CD14-positive monocyte (primary cell): ENCODE results near the gene CWC22. TPM values are rescaled to one million over a fixed set of nuclear protein-coding genes. Genes with fewer than 3 reads are reported as not detected.

ENCODE experiments used
- DNase-seq, 3 donors: peaks; one replicate each; pipeline ENCODE4 v3.0.0-alpha.2; 2011 to 2022
- H2AFZ ChIP-seq: 2 replicates; pipeline ENCODE4 v1.6.0; 2012; ENCODE audit warnings: mild to moderate bottlenecking, low read depth, low read length, inconsistent platforms; ENCODE audit not compliant: insufficient read depth, poor library complexity, severe bottlenecking
- H3K27ac ChIP-seq, 2 donors: 1 replicate in 1 of 2; 2 replicates in 1 of 2; pipeline ENCODE4 v1.5.1; 2012 to 2013; ENCODE audit warnings: low read length in 2 of 2, control low read depth in 1 of 2, inconsistent platforms in 1 of 2, low read depth in 1 of 2, mild to moderate bottlenecking in 1 of 2
- H3K27me3 ChIP-seq, 2 donors: one replicate each; pipeline versions ENCODE4 v1.6.0 to v1.6.1; 2011 to 2013; ENCODE audit warnings: low read length in 2 of 2; ENCODE audit not compliant: control insufficient read depth in 2 of 2, insufficient read depth in 2 of 2
- H3K36me3 ChIP-seq, 2 donors: replicated peaks in 1 of 2; 1 replicate in 1 of 2; 2 replicates in 1 of 2; pipeline versions ENCODE4 v1.5.1 to v1.6.1; 2012 to 2013; ENCODE audit warnings: low read length in 2 of 2, control low read depth in 1 of 2, inconsistent platforms in 1 of 2, mild to moderate bottlenecking in 1 of 2; ENCODE audit not compliant: insufficient read depth in 2 of 2, control insufficient read depth in 1 of 2
- H3K4me1 ChIP-seq, 2 donors: 1 replicate in 1 of 2; 2 replicates in 1 of 2; pipeline versions ENCODE4 v1.5.1 to v1.6.1; 2012 to 2013; ENCODE audit warnings: low read length in 2 of 2, control low read depth in 1 of 2, inconsistent platforms in 1 of 2, mild to moderate bottlenecking in 1 of 2, moderate library complexity in 1 of 2; ENCODE audit not compliant: insufficient read depth in 2 of 2, control insufficient read depth in 1 of 2
- H3K4me2 ChIP-seq: replicated peaks from 2 replicates; pipeline ENCODE3; 2012; ENCODE audit warnings: low read length, moderate library complexity, mild to moderate bottlenecking; ENCODE audit not compliant: poor library complexity, severe bottlenecking; ENCODE audit errors: extremely low read depth
- H3K4me3 ChIP-seq, 3 experiments: fragments of 200-600 bp in 1 of 3; sonication (generic) in 1 of 3; replicated peaks in 1 of 3; 1 replicate in 2 of 3; 2 replicates in 1 of 3; pipeline ENCODE4 v1.5.1; 2011 to 2013; ENCODE audit warnings: low read length in 3 of 3, mild to moderate bottlenecking in 3 of 3, control low read depth in 2 of 3, low read depth in 2 of 3, inconsistent platforms in 1 of 3, moderate library complexity in 1 of 3
- H3K79me2 ChIP-seq: 2 replicates; pipeline ENCODE4 v1.6.0; 2012; ENCODE audit warnings: mild to moderate bottlenecking, control low read depth, inconsistent platforms, low read length, moderate library complexity; ENCODE audit not compliant: insufficient read depth
- H3K9ac ChIP-seq: 2 replicates; pipeline ENCODE4 v1.6.0; 2017; ENCODE audit warnings: low read length, mild to moderate bottlenecking; ENCODE audit not compliant: insufficient read depth, poor library complexity, severe bottlenecking
- H3K9me3 ChIP-seq, 2 donors: replicated peaks in 1 of 2; 1 replicate in 1 of 2; 2 replicates in 1 of 2; pipeline versions ENCODE4 v1.5.1 to v1.6.1; 2012 to 2013; ENCODE audit warnings: low read length in 2 of 2, control low read depth in 1 of 2; ENCODE audit not compliant: control insufficient read depth in 1 of 2, insufficient read depth in 1 of 2
- H4K20me1 ChIP-seq: 2 replicates; pipeline ENCODE4 v1.6.0; 2012; ENCODE audit warnings: mild to moderate bottlenecking, low read length, control low read depth, moderate library complexity; ENCODE audit not compliant: insufficient read depth
- H3K27ac Mint-ChIP-seq, 7 donors: one replicate each; pipeline ENCODE4 v1.8.0; 2020; ENCODE audit warnings: mild to moderate bottlenecking in 7 of 7, mixed read lengths in 7 of 7, moderate library complexity in 6 of 7, inconsistent platforms in 2 of 7
- H3K27me3 Mint-ChIP-seq, 3 donors: one replicate each; pipeline ENCODE4 v1.8.0; 2021 to 2022; ENCODE audit warnings: low read depth in 3 of 3, mild to moderate bottlenecking in 3 of 3, mixed read lengths in 3 of 3, moderate library complexity in 3 of 3, inconsistent platforms in 1 of 3
- H3K36me3 Mint-ChIP-seq, 2 donors: one replicate each; pipeline ENCODE4 v1.8.0; 2020; ENCODE audit warnings: mixed read lengths in 2 of 2, inconsistent platforms in 1 of 2, mild to moderate bottlenecking in 1 of 2
- H3K4me1 Mint-ChIP-seq: one replicate; pipeline ENCODE4 v1.8.0; 2020; ENCODE audit warnings: mild to moderate bottlenecking, mixed read lengths
- H3K4me3 Mint-ChIP-seq, 2 donors: one replicate each; pipeline ENCODE4 v1.8.0; 2020; ENCODE audit warnings: mild to moderate bottlenecking in 2 of 2, mixed read lengths in 2 of 2, moderate library complexity in 1 of 2
- H3K9me3 Mint-ChIP-seq, 7 donors: one replicate each; pipeline ENCODE4 v1.8.0; 2020 to 2022; ENCODE audit warnings: mixed read lengths in 7 of 7, mild to moderate bottlenecking in 6 of 7, moderate library complexity in 6 of 7, inconsistent platforms in 2 of 7
- CTCF ChIP-seq: fragments of 200-600 bp; IDR thresholded peaks from one replicate; pipeline ENCODE4 v1.8.0; 2022; ENCODE audit warnings: antibody characterized with exemption, mild to moderate bottlenecking
- WGBS: methylation state at CpG from one replicate; pipeline ENCODE4 v1.1.5; 2013; ENCODE audit warnings: missing lambda C conversion rate; ENCODE audit not compliant: insufficient coverage; 5-methylcytosine and 5-hydroxymethylcytosine counted together
- intact Hi-C, 2 donors: fragments of 100-400 bp; cut with micrococcal nuclease; formaldehyde crosslinking; loops; one replicate each; pipeline versions ENCODE4 v1.15.0 to v1.15.1; 2023
- polyA plus RNA-seq, 3 donors: library from polyadenylated mRNA; depleted of rRNA in 1 of 3; unstranded in 2 of 3; stranded (reverse) in 1 of 3; fragments of 300-500 nt in 2 of 3; fragments of >200 nt in 1 of 3; fragmentation: Illumina TruSeq in 2 of 3; gene quantifications; 1 replicate in 2 of 3; 2 replicates in 1 of 3; pipeline ENCODE4 v1.2.3, GENCODE V29; 2012 to 2021

The CWC22 gene
- polyA plus RNA-seq, 3 donors, result 4.4 to 14.9 (median 9.5) TPM

DNA sequence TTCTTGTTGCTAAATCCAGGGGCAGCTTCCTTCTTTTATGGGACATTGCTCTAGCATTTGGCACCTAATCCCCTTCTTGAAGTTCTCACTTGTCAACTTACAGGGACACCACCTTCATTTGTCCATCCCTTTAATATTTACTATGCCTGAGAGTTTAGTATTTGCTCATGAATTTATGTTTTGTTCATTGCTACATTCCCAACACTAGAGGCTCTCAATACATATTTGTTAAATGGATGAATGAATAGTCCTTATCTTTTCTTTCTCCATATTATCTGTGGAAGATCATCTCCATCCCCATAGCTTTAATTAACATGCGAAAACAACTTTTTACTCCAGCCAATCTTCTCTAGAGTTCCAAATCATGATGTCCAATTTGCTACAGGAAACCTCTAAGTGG lies 5.4 kb downstream of the CWC22 start:
- no peak overlapping the region for H3K4me3 ChIP-seq
- peaks cover 46 to 49% of the 10 kb centered on the region in 2 donors for H3K4me1 ChIP-seq
- peaks cover 55% of the 10 kb centered on the region for H4K20me1 ChIP-seq
- no peak overlapping the region for H2AFZ ChIP-seq
- Mint-ChIP-seq H3K4me1 (peaks cover 48% of the 10 kb centered on the region), H3K27me3 (peaks cover 0 to 2% (median 1%) of the 10 kb centered on the region in 3 donors), H3K4me3 (no peak overlapping the region), H3K9me3 (peaks cover 0 to 2% (median 0%) of the 10 kb centered on the region in 7 donors), H3K27ac (peak overlapping the region in 5 of 7 donors; percentile 18 to 87 (median 61)), H3K36me3 (peaks cover 4 to 8% of the 10 kb centered on the region in 2 donors)
- H3K9ac ChIP-seq, result peak overlapping the region; percentile 10
- TF ChIP-seq CTCF, result no peak
- peaks cover 99% of the 10 kb centered on the region for H3K79me2 ChIP-seq
- no peaks in the 10 kb centered on the region for H3K27me3 ChIP-seq
- no peaks in the 10 kb centered on the region for H3K9me3 ChIP-seq
- intact Hi-C loops, result loop anchor here (5.0 to 10.0 kb wide), 2 partner anchors 973 to 981 kb away; partner anchors contain the start of gene UBE2E3 (in 1 of the 2)
- WGBS, result no CpG with 5 or more reads among the region's 1 CpG
- no peak for DNase-seq
- no peak overlapping the region for H3K4me2 ChIP-seq
- H3K27ac ChIP-seq, result peak overlapping the region in 1 of 2 donors; percentile 54
- no peaks in the 10 kb centered on the region for H3K36me3 ChIP-seq

DNA sequence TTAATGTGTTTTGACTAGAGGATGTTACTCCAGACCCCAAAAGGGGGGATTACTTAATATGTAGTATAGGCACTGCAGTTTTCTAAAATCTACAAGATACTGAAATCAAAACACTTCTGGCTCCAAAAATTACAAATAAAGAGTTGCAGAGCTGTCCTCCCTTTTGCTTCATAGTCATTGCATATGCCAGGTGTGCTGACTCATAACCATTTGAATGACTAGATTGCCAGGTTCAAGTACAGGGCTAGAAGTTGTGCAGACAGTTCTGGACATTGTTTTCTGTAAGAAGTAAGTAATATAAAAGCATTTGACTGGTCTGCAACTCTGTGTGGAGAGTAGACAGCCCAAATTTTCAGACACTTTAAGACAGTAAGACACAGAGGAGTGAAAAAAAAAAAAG lies 6.7 kb downstream of the CWC22 start:
- Histone ChIP-seq H3K4me3 (no peak overlapping the region), H3K27ac (no peak overlapping the region), H3K4me1 (peaks cover 34 to 38% of the 10 kb centered on the region in 2 donors), H3K4me2 (no peak overlapping the region), H3K9me3 (no peaks in the 10 kb centered on the region), H3K36me3 (no peaks in the 10 kb centered on the region), H4K20me1 (peaks cover 68% of the 10 kb centered on the region), H3K9ac (no peak overlapping the region), H3K79me2 (peaks cover 99% of the 10 kb centered on the region), H2AFZ (no peak overlapping the region), H3K27me3 (no peaks in the 10 kb centered on the region)
- no peak for DNase-seq
- no peak overlapping the region for H3K4me3 Mint-ChIP-seq
- peaks cover 0 to 1% (median 0%) of the 10 kb centered on the region in 3 donors for H3K27me3 Mint-ChIP-seq
- H3K36me3 Mint-ChIP-seq, result peaks cover 11 to 16% of the 10 kb centered on the region in 2 donors
- no peak for TF ChIP-seq CTCF
- no peaks in the 10 kb centered on the region for H3K9me3 Mint-ChIP-seq
- peaks cover 45% of the 10 kb centered on the region for H3K4me1 Mint-ChIP-seq
- intact Hi-C loops, result loop anchor here (5.0 to 10.0 kb wide), 2 partner anchors 974 to 982 kb away; partner anchors contain the start of gene UBE2E3 (in 1 of the 2)
- H3K27ac Mint-ChIP-seq, result no peak overlapping the region
